IMR-90 (cell line): ENCODE measurements around the gene HOXA13. TPM values are rescaled to one million over a fixed set of nuclear protein-coding genes. Genes with fewer than 3 reads are reported as not detected.
A peak's percentile ranks its signal among the peaks of the same experiment; 100 is the strongest.

Experiments
- ATAC-seq: fragments of 200-7000 bp; cut with Tn5 transposase; 2 replicates; pipeline ENCODE4 v1.9.1; 2020; ENCODE audit warnings: low read depth, mild to moderate bottlenecking, moderate library complexity
- BruUV-seq: library from RNA; stranded (reverse); fragments of 400-500 nt; replicated peaks from 2 replicates; lab custom pipeline; 2021; lab: Mats Ljungman, UMichigan
- CTCF ChIA-PET: fragments of 300-600 bp; formaldehyde crosslinking; extraction: SDS; loops from one replicate; lab custom pipeline; 2021; ENCODE audit warnings: antibody characterized with exemption; lab: Yijun Ruan, JAX
- POLR2A ChIA-PET: fragments of 300-600 bp; sonication (Branson Sonifier 250); formaldehyde crosslinking; loops from one replicate; lab custom pipeline; 2022; ENCODE audit warnings: antibody characterized with exemption; ENCODE audit not compliant: unreplicated experiment; lab: Charles Lee
- DNase-seq: peaks from one replicate; pipeline ENCODE4 v3.0.0; 2013
- H2AFZ ChIP-seq: replicated peaks from 2 replicates; pipeline ENCODE3; 2013; ENCODE audit warnings: low read length, mild to moderate bottlenecking; ENCODE audit not compliant: poor library complexity
- H2AK5ac ChIP-seq: 2 replicates; pipeline ENCODE4 v1.6.1; 2013; ENCODE audit warnings: low read depth, low read length, inconsistent platforms
- H2AK9ac ChIP-seq: replicated peaks from 2 replicates; pipeline ENCODE3; 2013; ENCODE audit warnings: mild to moderate bottlenecking, low read depth, low read length, moderate library complexity; ENCODE audit not compliant: poor library complexity
- H2BK120ac ChIP-seq: 2 replicates; pipeline ENCODE4 v1.6.1; 2013; ENCODE audit warnings: low read depth, low read length, inconsistent platforms
- H2BK15ac ChIP-seq: 3 replicates; pipeline ENCODE4 v1.6.1; 2013; ENCODE audit warnings: low read depth, low read length, inconsistent platforms
- H2BK20ac ChIP-seq: 2 replicates; pipeline ENCODE4 v1.6.1; 2013; ENCODE audit warnings: low read depth, mild to moderate bottlenecking, inconsistent platforms, low read length, moderate library complexity
- H2BK5ac ChIP-seq: 2 replicates; pipeline ENCODE4 v1.6.1; 2013; ENCODE audit warnings: mild to moderate bottlenecking, low read depth, low read length, inconsistent platforms; ENCODE audit not compliant: poor library complexity, severe bottlenecking
- H3K14ac ChIP-seq: replicated peaks from 2 replicates; pipeline ENCODE4 v1.6.1; 2013; ENCODE audit warnings: low read depth, low read length, inconsistent platforms
- H3K18ac ChIP-seq: 2 replicates; pipeline ENCODE4 v1.6.1; 2013; ENCODE audit warnings: low read depth, low read length, control low read depth
- H3K23ac ChIP-seq: 2 replicates; pipeline ENCODE4 v1.6.1; 2013; ENCODE audit warnings: low read depth, low read length, inconsistent platforms
- H3K27ac ChIP-seq: 2 replicates; pipeline ENCODE4 v1.5.1; 2013; ENCODE audit warnings: mild to moderate bottlenecking, control low read depth, low read length; ENCODE audit not compliant: insufficient read depth
- H3K27me3 ChIP-seq: 2 replicates; pipeline ENCODE4 v1.6.1; 2013; ENCODE audit warnings: low read length; ENCODE audit not compliant: control insufficient read depth, insufficient read depth
- H3K36me3 ChIP-seq: 2 replicates; pipeline ENCODE4 v1.6.1; 2013; ENCODE audit warnings: low read length, mixed read lengths; ENCODE audit not compliant: control insufficient read depth, insufficient read depth
- H3K4ac ChIP-seq: 2 replicates; pipeline ENCODE4 v1.6.1; 2013; ENCODE audit warnings: low read depth, low read length, inconsistent platforms
- H3K4me1 ChIP-seq: 2 replicates; pipeline ENCODE4 v1.6.1; 2013; ENCODE audit warnings: low read length, mixed read lengths; ENCODE audit not compliant: control insufficient read depth, insufficient read depth
- H3K4me2 ChIP-seq: 2 replicates; pipeline ENCODE4 v1.6.1; 2013; ENCODE audit warnings: low read depth, mild to moderate bottlenecking, control low read depth, low read length, moderate library complexity
- H3K4me3 ChIP-seq: 2 replicates; pipeline ENCODE4 v1.5.1; 2013; ENCODE audit warnings: low read depth, mild to moderate bottlenecking, control low read depth, low read length, moderate library complexity; ENCODE audit not compliant: insufficient read depth
- H3K56ac ChIP-seq: 2 replicates; pipeline ENCODE4 v1.6.1; 2013; ENCODE audit warnings: low read length, inconsistent platforms; ENCODE audit not compliant: insufficient read depth; ENCODE audit errors: extremely low read depth
- H3K79me1 ChIP-seq, 2 experiments: 2 replicates each; pipeline ENCODE4 v1.6.1; 2013; ENCODE audit warnings: low read length in 2 of 2, inconsistent platforms in 1 of 2, low read depth in 1 of 2
- H3K9ac ChIP-seq: 2 replicates; pipeline ENCODE4 v1.6.1; 2013; ENCODE audit warnings: low read depth, low read length, control low read depth
- H3K9me1 ChIP-seq: 2 replicates; pipeline ENCODE4 v1.6.1; 2013; ENCODE audit warnings: low read length, inconsistent platforms; ENCODE audit not compliant: insufficient read depth
- H3K9me3 ChIP-seq: 2 replicates; pipeline ENCODE4 v1.6.1; 2013; ENCODE audit warnings: low read length; ENCODE audit not compliant: control insufficient read depth, insufficient read depth
- H4K20me1 ChIP-seq: 2 replicates; pipeline ENCODE4 v1.6.1; 2013; ENCODE audit warnings: low read length, inconsistent platforms; ENCODE audit not compliant: insufficient read depth
- H4K5ac ChIP-seq: 2 replicates; pipeline ENCODE4 v1.6.1; 2013; ENCODE audit warnings: mild to moderate bottlenecking, low read depth, low read length, control low read depth
- H4K8ac ChIP-seq, 2 experiments: 2 replicates each; pipeline ENCODE4 v1.6.1; 2013; ENCODE audit warnings: low read depth in 2 of 2, low read length in 2 of 2, control low read depth in 1 of 2, inconsistent platforms in 1 of 2
- H4K91ac ChIP-seq: 2 replicates; pipeline ENCODE4 v1.6.1; 2013; ENCODE audit warnings: low read depth, low read length, inconsistent platforms; ENCODE audit not compliant: insufficient read depth
- BHLHE40 ChIP-seq: fragments of 150-350 bp; IDR thresholded peaks from 2 replicates; pipeline ENCODE4 v1.6.1; 2016; ENCODE audit warnings: mild to moderate bottlenecking, low read depth, low read length
- CEBPB ChIP-seq: IDR thresholded peaks from 2 replicates; pipeline ENCODE4 v1.6.1; 2012; ENCODE audit warnings: low read depth, low read length, improper control_type of control experiment
- CHD1 ChIP-seq: IDR thresholded peaks from 2 replicates; pipeline ENCODE4 v1.6.1; 2012; ENCODE audit warnings: low read depth, low read length, improper control_type of control experiment
- CTCF ChIP-seq: conservative IDR thresholded peaks from 2 replicates; pipeline ENCODE4 v1.5.1; 2012; ENCODE audit warnings: mild to moderate bottlenecking, low read depth, low read length, improper control_type of control experiment
- ELK1 ChIP-seq: fragments of 150-350 bp; IDR thresholded peaks from 2 replicates; pipeline ENCODE4 v1.6.1; 2016; ENCODE audit warnings: low read depth, mild to moderate bottlenecking, low read length, moderate library complexity, borderline replicate concordance
- FOS ChIP-seq: fragments of 150-350 bp; IDR thresholded peaks from 2 replicates; pipeline ENCODE4 v1.6.1; 2016; ENCODE audit warnings: low read depth, low read length
- MAFK ChIP-seq: IDR thresholded peaks from 2 replicates; pipeline ENCODE4 v1.6.1; 2012; ENCODE audit warnings: low read depth, low read length, improper control_type of control experiment
- MAZ ChIP-seq: IDR thresholded peaks from 2 replicates; pipeline ENCODE4 v1.6.1; 2012; ENCODE audit warnings: low read depth, mild to moderate bottlenecking, low read length, improper control_type of control experiment, moderate library complexity, borderline replicate concordance
- MXI1 ChIP-seq: IDR thresholded peaks from 2 replicates; pipeline ENCODE4 v1.6.1; 2012; ENCODE audit warnings: low read depth, mild to moderate bottlenecking, low read length, moderate library complexity, borderline replicate concordance
- NFE2L2 ChIP-seq: fragments of 150-350 bp; IDR thresholded peaks from 2 replicates; pipeline ENCODE4 v1.6.1; 2016; ENCODE audit warnings: low read depth, mild to moderate bottlenecking, low read length
- POLR2A ChIP-seq: IDR thresholded peaks from 2 replicates; pipeline ENCODE4 v1.6.1; 2012; ENCODE audit warnings: mild to moderate bottlenecking, low read depth, low read length
- RAD21 ChIP-seq: IDR thresholded peaks from 2 replicates; pipeline ENCODE4 v1.6.1; 2012; ENCODE audit warnings: low read length, improper control_type of control experiment
- RCOR1 ChIP-seq: IDR thresholded peaks from 2 replicates; pipeline ENCODE4 v1.6.1; 2012; ENCODE audit warnings: mild to moderate bottlenecking, low read length, improper control_type of control experiment; ENCODE audit not compliant: insufficient replicate concordance
- SMC3 ChIP-seq: fragments of 150-350 bp; IDR thresholded peaks from 2 replicates; pipeline ENCODE4 v1.6.1; 2016; ENCODE audit warnings: low read depth, mild to moderate bottlenecking, antibody characterized with exemption, low read length, moderate library complexity
- WGBS, 2 experiments: methylation state at CpG; one replicate each; pipeline versions ENCODE4 v1.1.5 to v1.1.7; 2013; ENCODE audit warnings: missing lambda C conversion rate in 2 of 2; ENCODE audit not compliant: insufficient read length in 1 of 2; ENCODE audit errors: extremely low coverage in 2 of 2; 5-methylcytosine and 5-hydroxymethylcytosine counted together
- dilution Hi-C: fragments of 300-500 bp; cut with HindIII; formaldehyde crosslinking; loops from one replicate; pipeline ENCODE4 v1.14.3; 2018; ENCODE audit warnings: low sequenced_read_pairs; ENCODE audit not compliant: unreplicated experiment
- in situ Hi-C: fragments of 300-500 bp; cut with MboI; formaldehyde crosslinking; loops from 3 replicates; pipeline ENCODE4 v1.14.3; 2019; ENCODE audit warnings: low sequenced_read_pairs, inconsistent platforms, mixed read lengths
- intact Hi-C: fragments of 100-400 bp; cut with micrococcal nuclease; formaldehyde crosslinking; loops from 2 replicates; pipeline ENCODE4 v1.10.0; 2022
- polyA plus RNA-seq, 3 experiments: library from polyadenylated mRNA; depleted of rRNA; stranded (reverse); fragments of >200 nt; gene quantifications; 2 replicates each; pipeline ENCODE4 v1.2.3, GENCODE V29; 2012; ENCODE audit warnings: low replicate concordance in 1 of 3
- total RNA-seq: library from RNA; depleted of rRNA; stranded (reverse); fragments of >200 nt; gene quantifications from 2 replicates; pipeline ENCODE4 v1.2.3, GENCODE V29; 2012

The HOXA13 gene
- total and polyA plus RNA-seq, 2 of the 4 experiments (the other 2 are of a cell fraction): not detected

GRCh38 chr7:27176524-27176845 lies 23.4 kb downstream of the HOXA13 start (continued):
- TF ChIP-seq SMC3: no peak
- TF ChIP-seq RAD21: no peak
- no peak for TF ChIP-seq BHLHE40

GRCh38 chr7:27175626-27176523 lies 24.0 kb downstream of the HOXA13 start:
- H2AK5ac ChIP-seq: no peak overlapping the region
- no peak overlapping the region for H3K23ac ChIP-seq
- DNase-seq (no peak), ATAC-seq (no peak)
- H3K9me3 ChIP-seq: peaks cover 7% of the 10 kb centered on the region; the same call in 1 of the 2 replicates
- no peak overlapping the region for H3K27ac ChIP-seq
- H4K8ac ChIP-seq: no peak overlapping the region
- dilution Hi-C loops: no loop called here
- H2AK9ac ChIP-seq: peak overlapping the region; percentile 10
- no peak overlapping the region for H2AFZ ChIP-seq
- WGBS, 2 experiments: 73% methylated on average over 25 of the region's 40 CpGs; no CpG with 5 or more reads in 1 of the 2 experiments
- intact Hi-C loops: no loop called here
- no peaks in the 10 kb centered on the region for H3K79me1 ChIP-seq
- no peak overlapping the region for H2BK20ac ChIP-seq
- H2BK5ac ChIP-seq: no peak overlapping the region
- no peak overlapping the region for H4K91ac ChIP-seq
- H3K4me3 ChIP-seq: no peak overlapping the region
- ChIA-PET CTCF (interaction anchor here (0.6 kb wide), 1 partner anchor 15 kb away, joined by 3 read pairs; no protein-coding TSS in a partner anchor), POLR2A (no interaction called here)
- BruUV-seq: no TSS peak
- H2BK120ac ChIP-seq: no peak overlapping the region
- no peak overlapping the region for H3K56ac ChIP-seq
- H3K4me2 ChIP-seq: no peak overlapping the region
- H3K18ac ChIP-seq: no peak overlapping the region
- H3K9me1 ChIP-seq: no peaks in the 10 kb centered on the region
- H4K20me1 ChIP-seq: peaks cover 17% of the 10 kb centered on the region; the same call in 1 of the 2 replicates
- no peak overlapping the region for H2BK15ac ChIP-seq
- H3K14ac ChIP-seq: no peak overlapping the region
- H3K27me3 ChIP-seq: peaks cover 90% of the 10 kb centered on the region
- no peak overlapping the region for H4K5ac ChIP-seq
- no peak overlapping the region for H3K4ac ChIP-seq
- no peaks in the 10 kb centered on the region; the same call in 1 of the 2 replicates for H3K4me1 ChIP-seq
- H3K9ac ChIP-seq: no peak overlapping the region
- in situ Hi-C loops: no loop called here
- no peaks in the 10 kb centered on the region for H3K36me3 ChIP-seq
- TF ChIP-seq FOS: no peak
- no peak for TF ChIP-seq MAZ
- no peak for TF ChIP-seq SMC3
- no peak for TF ChIP-seq NFE2L2
- TF ChIP-seq RAD21: no peak
- no peak for TF ChIP-seq CEBPB
- no peak for TF ChIP-seq CTCF
- TF ChIP-seq MXI1: no peak
- TF ChIP-seq BHLHE40: no peak
- TF ChIP-seq ELK1: no peak
- no peak for TF ChIP-seq CHD1
- TF ChIP-seq MAFK: no peak
- TF ChIP-seq RCOR1: no peak
- TF ChIP-seq POLR2A: no peak
